Measurements from ENCODE around the gene EDN2. TPM values are rescaled to one million over a fixed set of nuclear protein-coding genes. Genes with fewer than 3 reads are reported as not detected.
A peak's percentile ranks its signal among the peaks of the same experiment; 100 is the strongest.

EDN2 gene
- total and polyA plus RNA-seq, 2 of the 8 experiments (the other 6 are each of a cell fraction or from before 2014, with no cell fraction given), result 0.32 to 0.39 TPM

DNA sequence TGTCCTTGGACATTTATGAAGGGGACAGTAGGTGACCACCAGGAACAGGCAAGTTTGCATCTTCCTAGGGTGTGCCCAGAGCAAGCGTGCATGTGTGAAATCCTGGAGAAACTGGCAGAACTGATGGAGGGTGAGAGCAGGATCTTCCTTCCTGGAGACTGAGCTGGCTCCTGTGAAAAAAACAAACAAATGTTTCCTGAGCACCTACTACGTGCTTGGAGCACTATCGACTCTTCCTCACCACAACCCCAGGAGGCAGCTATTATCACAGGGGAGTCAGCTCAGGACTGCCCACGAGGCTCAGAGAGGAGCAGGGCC, 1.5 kb upstream of the EDN2 start:
- Histone ChIP-seq H3K79me2 (ENCODE audit: control insufficient read depth in 1 of 2, insufficient read depth in 2 of 2, low read length in 2 of 2) (no peaks in the 10 kb centered on the region), H3K79me1 (ENCODE audit: low read depth, low read length) (no peaks in the 10 kb centered on the region), H4K8ac (ENCODE audit: extremely low read depth, insufficient read depth, low read length) (no peak overlapping the region), H3K9ac (replicated peaks in 1 of 4; ENCODE audit: extremely low read depth in 1 of 4, low read depth in 3 of 4, low read length in 3 of 4) (no peak overlapping the region), H3K56ac (replicated peaks; ENCODE audit: insufficient read length, low read depth, low read length) (no peak overlapping the region), H3K23ac (ENCODE audit: insufficient read length) (no peak overlapping the region), H4K20me1 (replicated peaks in 1 of 2; ENCODE audit: control insufficient read depth in 1 of 2, insufficient read depth in 2 of 2, low read length in 2 of 2) (peaks cover 0 to 1% of the 10 kb centered on the region in 2 experiments), H2BK120ac (replicated peaks; ENCODE audit: low read depth, low read length) (no peak overlapping the region), H4K91ac (replicated peaks; ENCODE audit: insufficient read length, low read length) (no peak overlapping the region), H3K4ac (replicated peaks; ENCODE audit: insufficient read length, low read depth, low read length) (peak overlapping the region; percentile 6), H2AFZ (ENCODE audit: low read length) (no peak overlapping the region), H3K14ac (ENCODE audit: insufficient read length) (no peak overlapping the region), H2BK20ac (ENCODE audit: low read length) (peak overlapping the region; percentile 90; the same call in 1 of the 2 replicates), H2BK12ac (ENCODE audit: low read depth, low read length) (peak overlapping the region; percentile 91; the same call in 1 of the 2 replicates), H3K9me3 (ENCODE audit: insufficient read depth in 2 of 2, low read depth in 1 of 2, low read length in 1 of 2) (no peaks in the 10 kb centered on the region), H3K36me3 (ENCODE audit: control insufficient read depth in 2 of 4, insufficient read depth in 4 of 4, low read length in 3 of 4) (no peaks in the 10 kb centered on the region), H3K27ac (ENCODE audit: low read depth, low read length) (no peak overlapping the region), H4K5ac (ENCODE audit: insufficient read length, low read depth, low read length) (peak overlapping the region; percentile 16), H3K4me2 (ENCODE audit: insufficient read depth in 1 of 2, low read depth in 2 of 2, low read length in 2 of 2) (peak overlapping the region; percentile 58 to 66), H3K27me3 (replicated peaks in 1 of 4; ENCODE audit: control insufficient read depth in 3 of 4, extremely low read depth in 1 of 4, insufficient read depth in 3 of 4, low read length in 3 of 4) (peaks cover 0 to 2% (median 0%) of the 10 kb centered on the region in 4 experiments; a peak in 2 of 7 replicates), H2BK5ac (ENCODE audit: low read depth, low read length) (peak overlapping the region; percentile 15; the same call in 1 of the 2 replicates), H3K18ac (ENCODE audit: extremely low read depth, low read length) (peak overlapping the region; percentile 44), H2BK15ac (ENCODE audit: low read length) (peak overlapping the region; percentile 95), H3K4me3 (ENCODE audit: extremely low read depth in 1 of 4, insufficient read depth in 2 of 4, low read depth in 3 of 4, low read length in 4 of 4) (peak overlapping the region in 1 of 4 experiments; percentile 36; a peak in 2 of 8 replicates), H3K23me2 (ENCODE audit: low read depth, low read length) (peaks cover 7% of the 10 kb centered on the region; the same call in 1 of the 2 replicates), H2AK5ac (ENCODE audit: low read depth, low read length) (0 out of 2 replicates have a peak overlapping the region, but pooled peaks have one; percentile 75), H3K4me1 (replicated peaks in 1 of 4; ENCODE audit: control insufficient read depth in 3 of 4, insufficient read depth in 4 of 4, low read length in 3 of 4) (peaks cover 13 to 31% (median 24%) of the 10 kb centered on the region in 4 experiments)
- DNase-seq (ENCODE audit: low read depth in 1 of 2, low spot score in 2 of 2) (no peak), FAIRE-seq (no peak)
- POLR2A ChIA-PET (ENCODE audit: partially characterized antibody), result interaction anchor here (0.9 to 1.2 kb wide), 3 partner anchors 9 to 11 kb away, joined by 3 to 5 read pairs (median 4); no protein-coding TSS in a partner anchor
- TF ChIP-seq BACH1 (IDR thresholded peaks at IDR 0.05; ENCODE audit: low read length) (no peak), RAD21 (IDR thresholded peaks at IDR 0.05 in 1 of 2, conservative IDR thresholded peaks at IDR 0.05 in 1 of 2; ENCODE audit: low read depth in 2 of 2, low read length in 2 of 2) (no peak), SIX5 (IDR thresholded peaks at IDR 0.05; ENCODE audit: low read depth, low read length) (no peak), SIN3A (conservative IDR thresholded peaks at IDR 0.05 in 1 of 2, IDR thresholded peaks at IDR 0.05 in 1 of 2; ENCODE audit: low read depth in 1 of 2, low read length in 2 of 2) (no peak), KDM1A (IDR thresholded peaks at IDR 0.05; ENCODE audit: borderline replicate concordance, low read length) (no peak; the same call in 1 of the 2 replicates), RBBP5 (IDR thresholded peaks at IDR 0.05; ENCODE audit: borderline replicate concordance, low read depth, low read length) (no peak)
- CTCF ChIA-PET (ENCODE audit: partially characterized antibody), result interaction anchor here (0.9 to 14.9 kb wide), 6 partner anchors 10 to 217 kb away, joined by 3 to 205 read pairs (median 24); no protein-coding TSS in a partner anchor
- WGBS, 2 experiments (ENCODE audit: extremely low coverage in 1 of 2, insufficient coverage in 1 of 2, insufficient read length in 1 of 2, insufficient replicate concordance in 2 of 2, low coverage in 1 of 2, low lambda C conversion rate in 2 of 2, missing lambda C conversion rate in 1 of 2), result 76% methylated on average over 4 of the region's 4 CpGs; no CpG with 5 or more reads in 1 of the 2 experiments
